DLD1 (cell line): Measurements from ENCODE around the gene LPAR3.
"Not testable (repeated sequence)": the region's sequence is repeated elsewhere in the genome, so short reads cannot be mapped to it uniquely, and the experiment has no call there.

Experiments used
- in situ Hi-C: cut with HindIII; loops from 2 replicates; pipeline ENCODE4 v1.10.0; 2017; ENCODE audit warnings: low sequenced_read_pairs

The LPAR3 gene

GRCh38 chr1:84907095-84907827 is 14.3 kb upstream of the LPAR3 start:
- in situ Hi-C loops, result no loop called here

DNA sequence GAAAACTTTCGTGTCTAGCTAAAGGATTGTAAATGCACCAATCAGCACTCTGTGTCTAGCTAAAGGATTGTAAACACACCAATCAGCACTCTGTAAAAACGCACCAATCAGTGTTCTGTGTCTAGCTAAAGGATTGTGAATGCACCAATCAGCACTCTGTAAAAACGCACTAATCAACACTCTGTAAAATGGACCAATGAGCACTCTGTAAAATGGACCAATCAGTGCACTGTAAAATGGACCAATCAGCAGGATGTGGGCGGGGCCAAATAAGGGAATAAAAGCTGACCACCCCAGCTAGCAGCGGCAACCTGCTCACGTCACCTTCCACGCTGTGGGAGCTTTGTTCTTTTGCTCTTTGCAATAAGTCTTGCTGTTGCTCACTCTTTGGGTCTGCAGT is 9.7 kb upstream of the LPAR3 start:
- in situ Hi-C loops, result not testable (repeated sequence)

DNA sequence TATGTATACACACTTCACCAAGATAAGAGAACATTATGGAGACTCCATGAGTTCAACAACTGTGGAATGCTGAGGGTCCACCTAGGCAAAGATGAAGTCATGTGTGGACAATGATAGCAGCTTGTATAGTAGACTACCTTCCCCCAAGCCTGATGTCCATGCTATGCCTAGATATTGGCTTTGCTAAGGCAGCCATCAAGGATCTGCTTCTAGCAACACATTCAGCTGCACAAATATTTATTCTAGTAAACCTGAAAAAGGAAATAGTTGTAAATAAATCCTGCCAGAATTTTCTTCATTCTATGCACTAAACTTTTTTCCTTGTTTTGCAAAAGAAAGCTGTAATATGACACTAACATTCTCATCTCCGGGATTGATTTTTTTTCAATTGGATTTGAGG is 7.0 kb upstream of the LPAR3 start:
- in situ Hi-C loops, result no loop called here

DNA sequence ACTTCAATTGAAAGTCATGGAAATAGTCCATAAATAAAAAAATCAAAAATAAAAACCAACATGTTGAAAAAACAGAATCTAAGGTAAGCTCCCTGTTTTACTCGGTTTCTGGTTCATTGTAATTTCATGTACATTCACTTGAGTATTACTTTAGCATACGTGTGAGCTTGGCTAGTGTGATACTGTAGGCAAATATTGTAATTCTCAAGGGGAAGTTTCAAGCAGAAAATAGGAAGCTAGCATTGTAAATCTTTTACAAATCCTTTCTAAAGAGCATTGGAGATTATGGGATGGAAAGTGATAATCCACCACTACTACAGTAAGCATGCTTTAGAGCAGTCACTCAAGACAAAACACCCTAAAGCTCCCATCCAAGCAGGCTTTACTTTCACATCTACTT is 3.3 kb upstream of the LPAR3 start:
- in situ Hi-C loops, result no loop called here

GRCh38 chr1:84890566-84890965 is 2.4 kb downstream of the LPAR3 start:
- in situ Hi-C loops, result no loop called here

DNA sequence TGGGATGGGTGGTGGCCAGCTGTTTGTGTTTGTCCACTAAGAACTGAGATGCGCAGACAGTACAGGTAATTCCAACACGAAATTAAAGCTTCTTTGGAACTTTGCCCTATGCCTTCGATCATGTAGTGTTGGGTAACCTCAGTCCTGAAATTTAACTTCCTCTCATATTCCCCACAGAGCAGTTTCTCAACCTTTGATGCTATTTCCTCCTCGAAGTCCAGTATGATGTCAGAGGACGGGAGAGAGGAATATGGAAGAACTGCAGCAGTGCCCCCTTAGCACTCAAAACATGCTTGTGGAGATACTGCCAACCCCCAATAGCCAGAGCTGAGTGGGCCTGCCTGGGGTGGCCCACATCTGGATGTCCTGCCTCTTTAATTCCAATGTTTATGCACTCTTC is 3.6 kb downstream of the LPAR3 start:
- in situ Hi-C loops, result no loop called here

- in situ Hi-C loops, result no loop called here
Observed at GRCh38 chr1:84888753-84889152, 4.3 kb downstream of the LPAR3 start.

GRCh38 chr1:84887261-84887934 is 5.6 kb downstream of the LPAR3 start:
- in situ Hi-C loops, result no loop called here

DNA sequence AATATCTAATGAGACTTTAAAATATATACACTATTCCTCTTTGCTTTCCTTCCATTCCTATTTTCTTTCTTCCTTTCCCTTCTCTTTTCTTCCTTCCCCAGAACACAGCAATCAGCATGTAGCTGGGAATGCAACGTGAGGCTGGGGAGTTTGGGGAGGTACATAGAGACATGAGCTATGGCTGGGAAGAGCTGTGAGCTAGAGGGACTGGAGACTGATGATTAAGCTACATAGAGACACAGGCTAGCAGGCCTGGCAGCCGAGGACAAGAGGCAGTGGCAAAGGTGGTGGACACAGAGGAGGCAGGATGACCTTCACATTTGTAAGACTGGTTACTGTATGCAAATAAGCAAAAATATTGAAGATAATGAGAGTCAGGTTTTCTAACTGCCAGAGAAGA is 7.5 kb downstream of the LPAR3 start:
- in situ Hi-C loops, result no loop called here

DNA sequence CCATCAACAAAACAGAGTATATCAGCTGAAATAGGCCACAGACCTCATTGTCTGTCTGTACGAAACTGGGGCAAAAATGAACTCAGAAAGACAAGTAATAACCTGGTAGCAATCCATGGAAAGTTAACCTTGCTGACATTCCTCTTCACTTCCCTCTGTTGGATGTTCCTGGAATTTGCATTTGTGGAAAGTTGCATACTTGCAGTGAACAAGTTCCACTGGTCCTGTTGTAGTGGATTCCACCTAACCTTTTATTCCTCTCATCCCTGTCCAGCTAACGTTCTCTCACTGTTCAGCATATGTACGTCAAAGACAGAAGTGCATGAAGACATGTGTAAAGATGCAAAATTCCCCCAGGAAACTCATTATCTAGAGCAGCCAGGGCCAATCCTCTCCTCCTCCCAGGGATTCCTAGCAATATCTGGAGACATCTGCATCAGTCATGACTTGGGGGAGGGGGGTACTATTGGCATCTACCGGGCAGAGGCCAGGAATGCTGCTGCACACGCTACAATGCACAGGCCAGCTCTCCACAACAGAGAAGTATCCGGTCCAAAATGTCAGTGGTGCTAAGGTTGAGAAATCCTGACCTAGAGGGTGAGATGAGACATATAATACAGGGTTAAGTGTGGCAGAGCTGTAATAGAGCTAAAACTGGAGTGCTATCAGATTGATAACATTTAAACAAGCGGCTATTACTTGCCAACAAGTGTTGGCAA is 8.2 kb downstream of the LPAR3 start:
- in situ Hi-C loops, result no loop called here

DNA sequence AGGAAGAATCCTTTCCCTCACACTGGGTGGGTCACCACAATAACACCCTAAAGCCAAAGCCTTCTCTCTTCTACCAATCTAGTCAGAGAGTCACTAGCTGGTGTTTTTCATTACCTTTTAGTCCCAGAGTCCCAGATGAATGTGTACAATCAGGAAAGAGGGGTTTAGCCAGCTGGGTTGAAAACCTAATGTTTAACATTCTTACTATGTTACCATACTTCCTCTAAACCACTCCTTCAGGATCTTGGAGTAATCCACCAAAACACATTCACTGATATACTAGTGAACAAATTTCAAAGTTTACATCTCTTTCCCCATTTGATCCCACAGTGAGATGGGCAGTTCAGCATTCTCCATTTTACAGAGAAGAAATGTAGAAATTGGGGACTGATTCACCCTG is 9.7 kb downstream of the LPAR3 start:
- in situ Hi-C loops, result no loop called here

DNA sequence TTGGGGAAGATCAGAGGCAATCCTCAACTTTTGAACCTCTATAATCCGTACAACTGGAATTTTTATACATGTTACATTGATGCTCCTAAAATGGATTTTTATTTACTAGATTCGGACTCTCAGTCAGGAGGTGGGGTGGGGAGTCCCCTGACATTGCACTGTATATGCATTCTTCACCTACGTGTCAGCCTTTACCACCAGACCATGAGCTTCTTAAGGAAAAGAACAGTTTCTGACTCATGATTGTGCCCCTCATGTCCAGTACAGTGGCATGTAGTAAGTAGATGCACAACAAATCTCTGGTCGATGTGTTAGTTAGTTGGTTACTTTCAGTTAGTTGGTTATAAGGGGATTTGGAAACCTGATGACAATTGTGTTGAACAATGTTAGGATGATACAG is 15.4 kb downstream of the LPAR3 start:
- in situ Hi-C loops, result no loop called here

DNA sequence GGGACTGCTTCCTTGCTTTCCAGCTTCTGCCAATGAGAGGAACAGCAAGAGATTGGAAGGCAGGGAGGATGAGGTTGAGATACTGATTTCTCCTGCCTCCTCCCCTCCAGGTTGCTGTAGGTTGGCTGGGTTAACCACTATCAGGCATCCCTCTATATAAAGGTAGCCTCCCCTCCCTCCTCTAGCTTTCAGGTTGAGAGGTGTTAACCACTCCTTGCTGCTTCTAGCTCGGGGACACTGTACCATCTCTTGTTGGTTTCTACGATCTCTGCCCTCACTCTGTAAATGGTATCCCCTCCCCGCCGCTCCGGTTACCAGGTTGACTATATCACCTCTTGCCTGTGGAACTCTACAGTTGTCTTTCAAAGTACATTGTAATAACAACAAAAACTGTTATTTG is 16.7 kb downstream of the LPAR3 start:
- in situ Hi-C loops, result no loop called here

GRCh38 chr1:84873366-84873765 is 19.6 kb downstream of the LPAR3 start:
- in situ Hi-C loops, result no loop called here

GRCh38 chr1:84872696-84873355 is 20.2 kb downstream of the LPAR3 start:
- in situ Hi-C loops, result no loop called here

- in situ Hi-C loops, result no loop called here
Observed at GRCh38 chr1:84871181-84871580, 21.8 kb downstream of the LPAR3 start.

- in situ Hi-C loops, result no loop called here
Observed at GRCh38 chr1:84870591-84870990, 22.4 kb downstream of the LPAR3 start.

DNA sequence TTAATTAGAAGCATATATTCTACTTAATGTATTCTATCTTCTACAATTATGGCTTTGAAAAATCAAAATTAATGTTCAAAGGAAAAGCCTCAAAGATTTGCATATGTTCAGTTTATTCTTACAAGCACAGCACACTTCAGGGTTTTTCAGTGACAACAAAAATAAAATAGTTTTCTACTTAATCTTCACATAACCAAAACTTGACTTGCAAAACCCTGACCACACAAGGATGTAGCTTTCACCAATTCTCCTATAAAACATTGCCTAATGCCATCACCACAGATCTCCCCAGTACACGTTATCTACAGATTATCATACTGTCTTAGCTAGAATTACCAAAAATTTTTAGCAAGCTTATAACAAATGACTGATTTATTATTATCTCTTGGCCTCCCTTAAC is 23.3 kb downstream of the LPAR3 start:
- in situ Hi-C loops, result no loop called here

DNA sequence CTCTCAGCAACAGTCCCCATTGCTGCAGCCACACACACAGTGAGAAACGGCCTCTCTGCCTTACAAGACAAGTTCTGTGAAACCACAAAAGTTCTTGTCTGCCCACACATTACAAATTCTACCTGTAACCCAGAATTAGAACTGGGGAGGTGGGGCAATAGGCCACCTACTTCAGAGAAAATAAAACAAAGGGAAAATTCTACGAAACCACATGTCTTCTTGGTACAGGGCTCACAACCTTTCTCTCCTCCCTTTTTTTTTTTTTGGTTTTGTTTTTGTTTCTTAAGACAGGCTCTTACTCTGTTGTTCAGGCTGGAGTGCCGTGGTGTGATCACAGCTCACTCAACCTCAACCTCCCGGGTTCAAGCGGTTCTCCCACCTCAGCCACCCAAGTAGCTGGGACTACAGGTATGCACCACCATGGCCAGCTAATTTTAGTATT is 30.2 kb downstream of the LPAR3 start:
- in situ Hi-C loops, result no loop called here

- in situ Hi-C loops, result no loop called here
Observed at GRCh38 chr1:84861988-84862644, 30.9 kb downstream of the LPAR3 start.

DNA sequence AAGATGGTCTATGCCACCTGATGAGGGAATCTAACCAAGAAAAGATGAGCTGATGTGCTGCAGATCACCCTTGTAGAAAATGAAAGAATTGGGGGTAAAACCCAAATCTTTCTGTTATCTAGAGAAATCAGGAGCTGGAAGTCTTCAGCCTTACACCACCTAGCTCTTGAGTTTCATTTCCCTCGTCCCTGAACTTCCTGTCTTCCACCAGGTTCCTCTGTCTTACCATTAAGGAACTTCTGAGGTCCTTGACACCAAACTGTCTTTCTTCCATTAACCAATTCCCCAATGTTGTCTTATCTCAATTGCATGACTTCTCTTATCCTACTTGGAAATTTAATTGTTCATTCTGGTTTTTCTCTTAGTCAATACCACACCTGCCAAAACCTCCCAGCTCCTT is 31.5 kb downstream of the LPAR3 start:
- in situ Hi-C loops, result no loop called here
